ENCODE measurements around the gene CCND3. TPM values are rescaled to one million over a fixed set of nuclear protein-coding genes. Genes with fewer than 3 reads are reported as not detected.
"Not testable (repeated sequence)": the region's sequence is repeated elsewhere in the genome, so short reads cannot be mapped to it uniquely, and the experiment has no call there.

CCND3 gene
- total RNA-seq, 1 donor from 2014 or later = 37.6 TPM

DNA sequence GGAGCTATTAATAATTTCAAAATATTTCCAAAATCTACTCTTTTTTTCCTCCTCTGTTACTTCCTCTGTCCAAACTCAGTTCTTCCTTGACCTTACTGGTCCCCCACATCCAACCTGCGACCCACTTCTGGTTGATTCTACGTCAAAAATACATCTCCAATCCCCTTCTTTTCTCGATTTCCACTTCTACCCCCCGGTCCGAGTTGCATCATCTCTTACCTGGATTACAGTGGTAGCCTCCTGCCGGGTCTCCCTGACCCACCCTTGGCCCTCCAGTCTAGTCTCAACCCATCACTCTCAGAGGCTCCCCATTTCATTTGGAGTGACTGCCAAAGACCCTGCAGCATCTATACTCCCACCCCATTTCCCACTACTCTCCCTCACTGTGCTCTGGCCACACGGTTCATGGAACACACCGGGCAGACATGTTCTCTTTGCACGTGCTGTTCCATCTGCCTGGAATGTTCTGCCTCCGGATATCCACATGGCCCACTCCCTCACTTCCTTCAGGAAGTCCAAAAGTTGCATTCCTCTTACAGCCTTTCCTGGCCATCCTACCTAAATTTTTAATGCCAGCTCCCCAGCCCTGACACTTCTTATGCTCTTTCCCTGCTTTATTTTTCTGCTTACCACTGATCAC is 6.1 kb upstream of the CCND3 start:
- no peak for DNase-seq (ENCODE audit: low read depth, low spot score)

DNA sequence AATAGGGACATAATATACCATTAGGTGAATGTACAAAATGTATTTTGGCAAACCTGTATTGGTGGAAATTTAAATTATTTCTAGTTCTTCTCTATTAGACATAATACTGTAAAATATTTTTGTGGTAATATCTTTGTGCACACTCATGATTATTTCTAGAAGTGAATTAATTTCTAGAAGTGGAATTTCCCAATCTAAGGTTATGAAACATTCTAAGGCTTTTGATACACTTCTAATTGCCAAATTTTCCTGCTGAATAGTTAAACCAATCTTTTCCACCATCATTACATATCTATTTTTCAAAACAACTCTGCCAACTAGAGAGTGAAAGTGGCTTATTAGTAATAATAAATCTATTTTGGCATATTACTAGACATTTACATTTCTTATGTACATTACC is 1.8 kb upstream of the CCND3 start:
- DNase-seq (ENCODE audit: low read depth, low spot score) = no peak

DNA sequence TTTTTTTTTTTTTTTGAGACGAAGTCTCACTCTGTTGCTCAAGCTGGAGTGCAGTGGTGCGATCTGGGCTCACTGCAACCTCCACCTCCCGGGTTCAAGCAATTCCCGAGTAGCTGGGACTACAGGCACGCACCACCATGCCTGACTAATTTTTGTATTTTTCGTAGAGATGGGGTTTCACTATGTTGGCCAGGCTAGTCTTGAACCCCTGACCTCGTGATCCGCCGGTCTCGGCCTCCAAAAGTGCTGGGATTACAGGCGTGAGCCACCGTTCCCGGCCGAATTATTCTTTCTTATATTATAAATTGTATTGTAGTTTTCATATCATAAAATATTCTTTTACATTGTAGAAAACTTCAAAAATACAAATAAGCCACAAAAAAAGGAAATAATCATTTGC is 1.3 kb upstream of the CCND3 start:
- DNase-seq (ENCODE audit: low read depth, low spot score) = not testable (repeated sequence)

DNA sequence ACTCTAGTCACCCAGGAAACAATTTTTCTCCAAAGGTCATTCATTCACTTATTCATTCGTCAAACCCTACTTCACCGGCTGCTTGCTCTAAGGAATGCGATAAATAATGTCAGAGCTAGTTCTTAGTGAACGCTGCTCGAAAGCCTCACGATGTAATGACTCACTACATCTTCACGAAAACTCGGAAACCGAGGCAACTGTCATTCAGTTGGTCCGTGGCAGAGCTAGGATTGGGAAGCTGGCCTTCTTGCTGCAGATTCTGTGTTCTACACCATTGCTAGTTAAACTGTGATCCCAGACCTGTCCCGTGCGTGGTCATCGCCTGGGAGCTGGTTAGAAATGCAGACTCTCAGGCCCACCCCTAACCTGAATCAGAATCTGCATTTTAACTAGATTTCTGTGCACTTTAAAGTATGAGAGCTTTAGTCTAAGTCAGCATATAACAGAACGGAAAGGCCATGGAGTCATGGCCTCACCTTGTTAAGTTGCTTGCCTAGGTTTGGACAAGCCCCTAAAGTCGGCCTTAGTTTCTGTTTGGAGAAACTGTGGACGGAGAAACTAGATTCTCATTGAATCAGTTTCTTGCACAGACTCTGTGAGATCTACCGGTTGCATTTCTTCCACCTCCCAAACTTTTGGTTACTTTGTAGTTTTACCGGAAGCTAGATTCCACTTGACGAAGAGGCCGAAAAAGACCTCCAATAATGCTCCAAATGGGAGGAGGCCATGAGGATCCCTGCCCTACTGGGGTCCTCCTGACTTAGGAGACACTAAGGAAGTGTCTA is 651 bp upstream of the CCND3 start:
- no peak for DNase-seq (ENCODE audit: low read depth, low spot score)

DNA sequence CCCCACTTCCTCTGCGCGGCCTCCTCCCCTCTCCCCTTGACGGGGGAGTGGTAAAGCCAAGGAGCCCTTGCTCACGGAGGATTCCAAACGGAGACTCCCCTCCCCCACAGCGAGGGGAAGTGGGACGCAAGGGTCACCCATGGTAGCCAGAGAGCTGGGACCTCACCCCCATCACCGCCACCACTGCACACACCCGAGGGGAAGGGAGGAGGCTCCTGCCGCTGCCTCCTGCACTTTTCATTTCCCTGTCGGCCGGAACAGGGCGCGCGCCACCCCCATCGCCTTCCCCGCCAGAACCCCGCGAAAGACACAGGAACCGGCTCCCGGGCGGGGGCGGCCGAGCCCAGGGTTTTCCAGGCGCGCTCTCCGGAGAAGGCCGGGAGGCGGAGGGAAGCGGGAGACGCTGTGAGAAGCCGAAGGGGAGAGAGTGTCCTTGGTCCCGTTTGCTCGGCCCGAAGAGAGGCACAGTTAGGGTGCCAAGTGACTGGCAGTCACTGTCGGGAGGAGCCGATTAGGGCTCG is 789 bp downstream of the CCND3 start:
- no peak for DNase-seq (ENCODE audit: low read depth, low spot score)

DNA sequence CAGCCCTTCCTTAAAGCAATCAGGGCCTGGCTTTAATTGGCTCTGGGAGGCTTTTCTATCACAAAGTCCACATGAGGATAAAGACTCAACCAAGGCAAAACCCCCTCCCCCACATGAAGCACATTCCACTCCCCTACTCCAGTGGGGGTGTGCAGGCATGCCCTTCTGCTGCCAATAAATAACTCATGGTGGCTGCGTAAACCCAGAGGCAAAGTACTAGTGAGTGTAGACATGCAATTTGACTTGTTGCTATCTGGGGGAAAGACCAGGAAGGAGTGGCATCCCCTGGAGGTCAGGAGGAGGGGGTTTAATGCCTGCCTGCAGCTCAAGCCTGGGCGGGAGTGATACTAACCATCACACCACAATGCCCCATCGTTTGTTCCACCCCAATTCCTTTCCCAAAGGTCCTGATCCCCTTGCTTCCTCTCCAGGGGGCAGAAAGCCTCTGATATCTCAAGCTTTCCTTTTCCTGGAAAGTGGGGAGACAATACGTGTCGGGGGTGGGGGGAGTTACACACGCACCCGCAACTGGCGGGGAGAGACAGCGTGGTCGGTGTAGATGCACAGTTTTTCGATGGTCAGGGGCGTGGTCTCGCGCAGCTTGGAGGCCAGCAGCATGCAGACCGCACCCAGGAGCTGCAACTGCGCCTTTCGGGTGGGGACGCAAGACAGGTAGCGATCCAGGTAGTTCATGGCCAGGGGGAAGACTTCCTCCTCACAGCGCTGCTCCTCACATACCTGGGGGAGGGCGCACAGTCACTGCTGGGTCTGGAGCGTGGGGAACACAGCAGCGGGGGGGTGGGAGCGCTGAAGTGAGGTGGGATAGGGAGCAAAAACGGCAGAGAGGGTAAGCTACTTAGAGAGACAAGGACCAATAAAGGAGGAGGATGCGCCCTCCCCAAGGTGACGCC is 1.5 kb downstream of the CCND3 start:
- no peak for DNase-seq (ENCODE audit: low read depth, low spot score)

DNA sequence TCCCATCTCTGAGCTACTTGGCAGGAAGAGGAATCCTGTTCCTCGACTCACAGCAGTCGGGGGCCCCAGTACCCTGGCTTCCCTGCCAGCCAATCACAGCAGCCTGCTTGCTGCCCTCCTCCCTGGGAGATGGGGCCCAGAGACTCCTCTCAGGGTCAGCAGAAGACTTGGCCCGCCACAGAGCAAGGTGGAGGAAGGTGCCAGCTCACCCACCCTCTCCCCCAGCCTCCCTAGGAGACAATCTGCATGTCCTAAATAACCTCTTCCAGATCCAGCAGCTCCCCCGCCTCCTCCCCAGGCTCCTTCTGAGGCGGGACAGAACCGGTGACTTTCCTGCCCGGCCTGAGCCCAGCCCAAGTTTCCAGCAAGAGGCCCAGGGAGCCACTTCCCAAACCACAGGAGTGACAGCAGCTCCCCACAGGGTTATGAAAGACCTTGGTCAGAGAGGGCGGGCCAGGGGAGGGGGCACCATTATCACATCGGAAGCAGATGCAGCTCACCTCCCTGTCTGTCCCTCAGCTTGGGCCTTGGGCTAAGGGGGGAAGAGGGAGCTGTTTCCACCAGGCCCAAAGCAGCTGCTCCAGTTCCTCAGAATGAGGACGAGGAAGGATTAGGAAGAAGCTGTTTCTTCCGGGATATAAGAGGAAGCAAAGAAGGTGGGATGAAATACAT is 2.3 kb downstream of the CCND3 start:
- no peak for DNase-seq (ENCODE audit: low read depth, low spot score)

DNA sequence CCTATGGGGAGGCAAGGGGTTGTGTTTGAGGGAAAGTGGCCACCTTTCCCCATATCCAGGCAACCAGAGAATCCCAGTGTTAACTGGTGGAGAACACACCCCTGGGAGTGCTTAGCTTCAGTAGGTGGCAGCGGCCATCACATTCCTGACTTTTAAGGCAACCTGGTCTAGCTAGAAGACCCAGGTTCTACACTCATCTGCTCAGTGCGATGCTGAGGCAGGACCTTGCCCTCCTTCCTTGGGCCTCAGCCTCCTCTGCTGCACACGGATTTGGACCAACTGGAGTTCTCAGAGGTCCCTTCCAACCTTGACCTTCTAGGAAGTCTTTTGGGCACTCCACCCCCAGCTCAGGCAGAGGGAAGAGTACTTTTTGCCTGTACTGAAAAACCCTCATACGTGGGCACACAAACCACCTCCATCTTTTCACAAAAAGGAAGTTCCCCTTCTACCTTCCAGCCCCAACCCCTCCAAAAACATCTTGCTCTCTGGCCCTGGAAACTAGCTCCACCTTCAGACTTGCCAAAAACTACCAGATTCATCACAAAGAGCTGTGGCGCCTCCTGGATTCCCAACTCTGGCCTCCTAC is 2.9 kb downstream of the CCND3 start:
- DNase-seq (ENCODE audit: low read depth, low spot score) = no peak

DNA sequence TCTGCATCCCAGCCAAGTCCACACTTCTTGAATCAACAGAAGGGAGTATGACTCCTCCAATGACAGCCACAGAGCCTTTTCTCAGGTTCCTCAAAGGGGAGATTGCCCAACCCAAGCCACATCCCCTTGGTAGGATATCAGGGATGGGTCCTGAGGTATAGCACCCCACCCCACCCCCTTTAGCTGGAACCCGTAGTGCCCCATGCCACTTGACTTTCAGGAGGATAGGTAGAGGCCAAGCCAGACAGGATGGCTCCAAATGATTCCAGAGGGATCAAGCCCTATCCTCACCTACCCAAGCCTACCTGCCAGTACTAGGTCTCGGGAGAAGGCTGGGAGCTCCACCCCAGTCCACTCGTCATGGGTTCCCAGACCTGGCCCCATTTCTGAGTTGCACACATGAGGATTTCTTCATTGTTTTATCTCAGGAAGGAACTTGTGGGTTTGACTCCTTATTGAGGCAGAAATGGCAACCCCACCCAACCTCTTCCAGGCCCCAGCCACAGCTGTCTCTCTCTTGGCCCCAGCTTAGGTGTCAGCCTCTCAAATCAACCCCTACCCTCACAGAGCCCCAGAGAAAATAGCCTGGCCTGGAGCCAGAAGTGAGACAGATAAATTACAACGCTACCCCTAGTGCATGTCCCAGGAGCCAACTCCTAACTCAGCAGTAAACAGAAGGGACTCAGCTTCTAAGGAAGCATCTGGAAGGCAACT is 3.6 kb downstream of the CCND3 start:
- no peak for DNase-seq (ENCODE audit: low read depth, low spot score)

DNA sequence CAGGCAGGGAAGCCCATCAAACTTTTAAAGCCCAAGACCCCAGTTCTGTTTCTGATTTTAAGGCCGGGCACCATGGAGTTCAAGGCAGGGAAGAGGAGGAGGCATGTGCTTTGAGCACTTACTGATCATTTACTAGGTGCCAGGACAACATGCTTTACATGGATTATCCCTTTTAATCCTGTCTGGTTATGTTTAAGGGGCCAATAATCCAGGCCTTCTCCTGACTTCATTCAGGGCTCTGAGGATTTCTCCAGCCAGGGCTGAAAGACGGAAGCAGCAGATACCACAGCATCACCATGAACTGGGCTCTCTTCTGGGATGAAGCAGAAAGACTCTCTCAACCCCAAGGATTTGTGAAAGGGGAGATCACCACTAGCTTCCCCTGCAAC is 4.1 kb downstream of the CCND3 start:
- DNase-seq (ENCODE audit: low read depth, low spot score) = no peak

DNA sequence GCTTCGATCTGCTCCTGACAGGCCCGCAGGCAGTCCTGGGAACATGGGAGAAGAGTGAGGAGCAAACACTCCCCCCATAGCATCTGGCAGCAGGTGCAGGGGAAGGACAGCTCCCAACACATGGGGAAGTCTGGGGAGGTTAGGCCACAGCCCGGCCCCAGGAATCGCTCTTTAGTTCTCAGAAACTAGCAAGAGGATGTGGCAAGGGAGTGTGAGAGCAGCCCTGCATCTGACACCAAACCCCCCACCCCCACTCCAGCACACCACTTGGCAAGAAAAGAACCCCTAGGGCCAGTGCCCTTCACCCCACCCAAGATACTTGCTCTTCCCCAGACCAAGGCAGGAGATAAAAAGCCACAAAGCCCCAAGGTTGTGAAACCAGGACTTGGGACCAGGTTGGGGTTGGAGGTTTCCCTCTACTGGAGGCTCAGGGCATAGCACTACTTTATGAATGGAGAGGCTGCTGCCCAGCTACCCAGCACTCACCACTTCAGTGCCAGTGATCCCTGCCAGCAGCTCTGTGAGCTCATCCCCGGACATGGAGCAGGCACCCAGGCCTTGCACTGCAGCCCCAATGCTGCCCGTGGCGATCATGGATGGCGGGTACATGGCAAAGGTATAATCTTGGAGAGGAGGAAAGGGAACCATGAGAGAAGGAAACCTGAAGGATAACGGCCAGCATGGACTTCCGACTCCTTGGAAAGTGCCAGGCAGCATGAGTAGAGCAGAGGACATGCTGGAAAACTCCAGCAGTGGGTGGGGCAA is 5.4 kb downstream of the CCND3 start:
- peak; percentile 48 for DNase-seq (ENCODE audit: low read depth, low spot score)

DNA sequence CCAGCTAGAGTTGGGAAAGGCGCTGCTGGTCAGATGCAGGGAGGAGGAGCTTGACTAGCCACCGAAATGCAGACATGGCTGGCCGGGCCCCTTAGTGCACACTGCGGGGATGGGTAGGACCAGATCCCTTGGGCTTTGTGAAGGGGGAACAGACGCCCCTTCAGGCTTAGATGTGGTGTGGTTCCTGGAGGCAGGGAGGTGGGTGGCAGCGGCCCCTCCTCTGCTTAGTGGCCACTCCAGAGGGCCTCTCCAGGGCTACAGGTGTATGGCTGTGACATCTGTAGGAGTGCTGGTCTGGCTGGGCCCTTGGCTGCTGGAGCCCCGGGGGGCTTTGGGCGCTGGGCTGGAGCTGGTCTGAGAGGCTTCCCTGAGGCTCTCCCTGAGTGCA is 5.9 kb downstream of the CCND3 start:
- DNase-seq (ENCODE audit: low read depth, low spot score) = no peak

DNA sequence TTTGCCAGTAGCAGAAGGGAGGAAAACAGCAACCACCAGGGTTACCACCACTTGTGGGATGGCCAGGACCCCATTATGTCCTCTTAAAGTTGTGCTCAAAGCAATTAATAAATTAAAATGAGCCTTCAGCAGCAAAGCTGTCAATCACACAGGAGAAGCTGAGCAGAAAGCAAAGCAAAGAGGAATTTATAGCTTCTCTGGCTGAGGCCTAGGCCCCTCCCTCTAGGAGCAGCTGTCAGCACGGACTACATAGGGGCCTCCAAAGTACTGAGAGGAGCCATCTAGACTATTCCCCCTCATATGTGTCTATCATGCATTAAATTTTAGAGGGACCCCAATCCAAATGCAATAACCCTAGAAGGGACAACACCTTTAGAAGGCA is 6.4 kb downstream of the CCND3 start:
- DNase-seq (ENCODE audit: low read depth, low spot score) = no peak

DNA sequence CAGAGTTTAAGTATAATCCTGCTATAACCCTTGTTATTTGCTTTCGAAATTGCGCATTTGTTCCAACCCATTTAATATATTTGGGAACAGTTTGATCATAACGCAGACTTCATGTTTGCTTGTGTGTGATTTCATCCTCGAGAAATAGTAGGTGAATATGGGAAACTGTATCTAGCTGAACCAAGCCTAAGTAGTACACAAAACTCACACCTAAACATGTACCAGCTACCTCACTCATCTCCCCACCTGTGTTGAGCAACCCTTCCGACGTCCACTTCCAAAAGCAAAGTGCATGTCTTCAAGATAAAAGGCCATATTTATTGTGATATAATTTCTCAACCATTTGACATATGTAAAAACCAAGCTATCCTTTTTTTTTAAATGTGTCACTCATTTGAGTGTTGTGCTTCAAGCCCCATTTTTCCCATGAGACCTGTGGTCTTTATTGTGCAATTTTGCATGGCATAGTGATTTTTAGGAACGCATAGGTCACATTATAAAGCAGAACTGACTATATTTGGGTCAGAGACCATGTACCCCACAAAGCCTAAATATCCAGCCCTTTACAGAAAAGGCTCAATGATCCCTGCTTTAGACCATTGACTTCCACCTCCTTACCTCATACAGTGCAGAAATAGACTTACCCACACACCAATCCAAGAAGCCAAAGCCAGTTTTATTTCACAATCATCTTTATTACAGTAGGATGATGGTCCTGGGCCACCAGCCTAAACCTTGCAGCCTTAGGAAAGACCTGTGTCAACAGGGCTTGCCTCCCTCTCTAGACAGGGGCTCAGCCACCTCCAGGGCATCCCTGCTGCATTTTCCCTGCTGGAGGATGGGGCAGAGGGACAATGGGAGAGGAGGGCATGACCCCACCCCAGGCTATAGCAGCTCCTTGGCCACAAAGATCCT is 7.1 kb downstream of the CCND3 start:
- DNase-seq (ENCODE audit: low read depth, low spot score) = no peak

DNA sequence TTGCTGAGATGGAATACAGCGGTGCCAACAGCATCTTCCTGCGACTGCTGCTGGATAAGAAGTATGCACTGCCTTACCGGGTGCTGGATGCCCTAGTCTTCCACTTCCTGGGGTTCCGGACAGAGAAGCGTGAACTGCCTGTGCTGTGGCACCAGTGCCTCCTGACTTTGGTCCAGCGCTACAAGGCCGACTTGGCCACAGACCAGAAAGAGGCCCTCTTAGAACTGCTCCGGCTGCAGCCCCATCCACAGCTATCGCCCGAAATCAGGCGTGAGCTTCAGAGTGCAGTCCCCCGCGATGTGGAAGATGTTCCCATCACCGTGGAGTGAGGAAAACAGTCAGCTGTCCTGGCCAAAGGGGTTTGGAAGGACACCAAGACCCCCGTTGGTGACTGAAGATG is 9.2 kb downstream of the CCND3 start:
- DNase-seq (ENCODE audit: low read depth, low spot score) = no peak

DNA sequence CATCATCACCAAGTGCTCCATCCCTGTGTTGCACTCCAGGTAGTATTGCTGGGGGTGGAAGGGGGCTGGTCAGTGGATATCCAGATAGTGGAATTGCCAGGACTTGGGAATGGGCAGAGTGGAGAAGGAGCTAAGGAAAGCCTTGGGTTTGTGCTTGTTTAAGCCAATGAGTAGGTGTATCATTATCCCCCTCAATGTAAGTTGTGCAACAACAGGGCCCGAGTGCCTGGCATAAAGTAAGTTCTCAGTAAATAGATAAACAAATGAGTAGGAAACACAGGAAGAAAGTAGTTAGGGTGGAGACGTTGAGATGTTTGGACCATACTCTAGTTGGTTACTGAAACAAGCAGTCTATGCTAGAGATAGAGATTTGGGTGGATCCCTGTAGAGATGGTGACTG is 9.8 kb downstream of the CCND3 start:
- DNase-seq (ENCODE audit: low read depth, low spot score) = no peak

DNA sequence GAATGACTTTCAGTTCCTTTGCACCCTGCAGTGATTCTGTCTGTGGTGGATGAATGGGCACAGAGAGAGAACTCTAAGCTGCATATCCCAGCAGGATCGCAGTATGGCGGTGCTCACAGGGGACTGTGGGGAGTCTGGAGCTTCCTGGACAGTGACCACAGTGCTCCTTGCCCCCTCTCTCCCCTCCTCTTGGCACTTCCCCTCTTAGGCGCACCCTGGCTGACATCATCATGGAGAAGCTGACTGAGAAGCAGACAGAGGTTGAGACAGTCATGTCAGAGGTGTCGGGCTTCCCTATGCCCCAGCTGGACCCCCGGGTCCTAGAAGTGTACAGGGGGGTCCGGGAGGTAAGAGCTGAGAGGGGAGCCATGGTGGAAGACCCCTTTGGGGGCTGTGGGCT is 11.7 kb downstream of the CCND3 start:
- DNase-seq (ENCODE audit: low read depth, low spot score) = no peak

DNA sequence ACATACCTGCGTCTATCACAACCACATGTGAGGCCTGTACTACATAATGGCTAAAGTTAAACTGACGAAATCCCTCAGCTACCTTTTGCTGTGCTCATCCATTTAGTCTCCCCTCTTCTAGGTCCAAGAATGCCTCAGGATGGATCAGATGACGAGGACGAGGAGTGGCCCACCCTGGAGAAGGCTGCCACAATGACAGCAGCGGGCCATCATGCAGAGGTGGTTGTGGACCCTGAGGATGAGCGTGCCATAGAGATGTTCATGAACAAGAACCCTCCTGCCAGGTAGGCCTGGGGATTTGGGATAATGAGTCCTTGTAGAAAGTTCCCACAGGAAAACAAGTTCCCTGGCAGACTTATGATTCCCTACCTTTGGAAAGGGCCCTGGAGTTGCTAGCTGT is 14.4 kb downstream of the CCND3 start:
- DNase-seq (ENCODE audit: low read depth, low spot score) = no peak

DNA sequence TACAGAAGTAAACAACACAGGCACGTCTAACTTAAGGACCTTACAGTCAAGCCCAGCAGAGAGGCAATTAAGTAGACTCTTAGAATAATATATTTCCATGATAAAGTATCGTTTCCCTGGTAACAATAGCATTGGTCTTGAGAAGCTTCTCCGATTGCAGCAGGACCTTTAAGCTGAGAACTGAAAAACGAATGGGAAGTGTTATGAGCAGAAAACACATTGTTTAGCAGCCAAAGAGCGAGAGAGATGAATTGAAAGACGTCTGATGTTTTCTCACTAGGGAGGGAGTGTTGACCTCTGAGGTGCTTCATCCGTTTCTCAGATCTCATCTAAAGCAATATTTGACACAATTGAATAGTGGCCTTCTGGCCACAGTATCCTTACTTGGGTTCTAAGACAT is 19.5 kb downstream of the CCND3 start:
- DNase-seq (ENCODE audit: low read depth, low spot score) = no peak
